ENCODE data around the gene ARVCF.
"Not testable (repeated sequence)": the region's sequence is repeated elsewhere in the genome, so short reads cannot be mapped to it uniquely, and the experiment has no call there.

ARVCF gene

DNA sequence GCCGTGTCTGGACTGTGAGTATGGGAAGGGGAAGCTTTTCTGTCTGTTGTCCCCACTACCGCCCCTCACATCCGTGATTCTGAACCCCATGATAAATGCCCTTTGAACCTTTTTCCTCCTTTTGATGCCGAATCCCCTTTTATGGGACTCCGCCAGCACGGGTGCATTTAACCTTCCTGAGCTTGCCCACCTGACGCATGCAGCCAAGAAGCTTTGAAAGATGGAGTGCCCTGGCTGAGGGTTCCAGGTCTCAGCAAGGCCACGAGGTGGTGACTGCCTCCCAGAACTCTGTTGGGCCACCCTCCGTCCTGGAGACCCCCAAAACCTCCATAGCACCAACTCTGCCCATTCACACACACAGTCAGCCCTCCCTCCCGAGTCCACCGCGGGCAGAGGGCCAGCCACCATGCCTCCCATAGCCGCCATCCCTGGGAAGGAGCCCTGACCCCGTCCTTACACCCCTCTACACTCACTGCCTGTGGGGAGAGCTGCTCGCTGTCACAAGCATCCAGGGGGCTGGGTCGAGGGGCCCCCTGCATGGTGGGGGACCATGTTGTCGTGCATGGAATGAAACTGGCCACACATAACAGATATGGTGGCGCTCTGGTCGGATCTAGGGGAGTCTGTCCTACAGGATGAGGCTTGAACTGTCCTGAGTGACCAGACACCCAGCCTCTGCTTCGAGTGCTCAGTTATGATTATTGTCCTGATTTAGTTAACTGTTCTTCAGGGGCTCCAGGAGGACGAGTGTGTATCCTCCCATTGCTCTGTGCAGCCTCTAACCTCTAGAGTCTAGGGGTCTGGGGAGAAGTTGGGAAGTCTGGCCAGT lies 75.9 kb downstream of the ARVCF start:
- Mint-ChIP-seq H3K9me3 (peaks cover 23% of the 10 kb centered on the region), H3K4me3 (peak overlapping the region; percentile 91 to 98 (median 92)), H3K4me1 (peaks cover 44% of the 10 kb centered on the region), H3K27me3 (ENCODE audit: low read depth) (peaks cover 3% of the 10 kb centered on the region), H3K36me3 (ENCODE audit: low read depth) (peaks cover 35% of the 10 kb centered on the region), H3K27ac (peak overlapping the region; percentile 95 to 100 (median 99))
- TF ChIP-seq, protein P1, sequence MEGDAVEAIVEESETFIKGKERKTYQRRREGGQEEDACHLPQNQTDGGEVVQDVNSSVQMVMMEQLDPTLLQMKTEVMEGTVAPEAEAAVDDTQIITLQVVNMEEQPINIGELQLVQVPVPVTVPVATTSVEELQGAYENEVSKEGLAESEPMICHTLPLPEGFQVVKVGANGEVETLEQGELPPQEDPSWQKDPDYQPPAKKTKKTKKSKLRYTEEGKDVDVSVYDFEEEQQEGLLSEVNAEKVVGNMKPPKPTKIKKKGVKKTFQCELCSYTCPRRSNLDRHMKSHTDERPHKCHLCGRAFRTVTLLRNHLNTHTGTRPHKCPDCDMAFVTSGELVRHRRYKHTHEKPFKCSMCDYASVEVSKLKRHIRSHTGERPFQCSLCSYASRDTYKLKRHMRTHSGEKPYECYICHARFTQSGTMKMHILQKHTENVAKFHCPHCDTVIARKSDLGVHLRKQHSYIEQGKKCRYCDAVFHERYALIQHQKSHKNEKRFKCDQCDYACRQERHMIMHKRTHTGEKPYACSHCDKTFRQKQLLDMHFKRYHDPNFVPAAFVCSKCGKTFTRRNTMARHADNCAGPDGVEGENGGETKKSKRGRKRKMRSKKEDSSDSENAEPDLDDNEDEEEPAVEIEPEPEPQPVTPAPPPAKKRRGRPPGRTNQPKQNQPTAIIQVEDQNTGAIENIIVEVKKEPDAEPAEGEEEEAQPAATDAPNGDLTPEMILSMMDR (IDR thresholded peaks at IDR 0.05; ENCODE audit: unreplicated experiment in 3 of 3) = no peak

DNA sequence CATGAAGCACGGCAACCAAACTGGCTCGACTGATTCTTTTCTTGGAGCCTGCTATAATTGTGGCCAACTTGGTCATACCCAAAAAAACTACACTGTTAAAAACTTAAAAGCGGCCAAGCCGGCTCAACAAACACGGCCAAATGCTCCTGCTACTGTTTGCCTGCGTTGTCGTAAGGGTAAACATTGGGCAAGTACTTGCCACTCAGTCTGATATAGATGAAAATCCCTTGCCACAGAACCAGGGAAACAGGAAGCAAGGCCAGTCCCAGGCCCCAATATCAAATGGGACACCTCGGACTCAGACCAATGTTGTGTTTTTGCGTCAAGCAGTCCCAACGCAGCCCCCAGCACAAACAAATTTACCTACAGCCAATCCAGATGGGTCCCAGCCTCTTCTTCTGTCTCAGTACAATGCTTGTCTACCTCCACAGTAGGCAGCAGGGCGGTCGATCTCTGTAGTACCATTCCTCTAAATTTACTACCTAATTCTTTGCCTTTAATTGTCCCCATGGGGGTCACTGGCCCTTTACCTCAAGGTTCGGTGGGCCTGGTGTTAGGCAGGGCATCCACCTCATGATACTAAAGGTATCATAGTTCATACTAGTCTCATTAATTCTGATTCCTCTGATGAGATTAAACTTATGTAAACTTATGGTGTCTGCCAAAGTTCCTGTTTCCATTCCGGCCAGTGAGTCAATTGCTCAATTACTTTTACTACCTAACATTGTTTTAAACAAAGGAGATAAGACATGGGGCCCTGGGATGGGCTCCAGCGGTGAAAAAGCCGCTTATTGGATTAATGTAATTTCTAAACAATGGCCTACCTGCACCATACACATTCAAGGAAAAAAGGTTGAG lies 78.8 kb downstream of the ARVCF start:
- TF ChIP-seq, protein P1 (IDR thresholded peaks at IDR 0.05; ENCODE audit: unreplicated experiment in 3 of 3) = no peak
- Mint-ChIP-seq H3K36me3 (ENCODE audit: low read depth) (peaks cover 37% of the 10 kb centered on the region), H3K4me3 (peak overlapping the region in 1 of 3 experiments; percentile 46), H3K4me1 (peaks cover 27% of the 10 kb centered on the region), H3K9me3 (peaks cover 27% of the 10 kb centered on the region), H3K27ac (no peak overlapping the region), H3K27me3 (ENCODE audit: low read depth) (peaks cover 3% of the 10 kb centered on the region)

DNA sequence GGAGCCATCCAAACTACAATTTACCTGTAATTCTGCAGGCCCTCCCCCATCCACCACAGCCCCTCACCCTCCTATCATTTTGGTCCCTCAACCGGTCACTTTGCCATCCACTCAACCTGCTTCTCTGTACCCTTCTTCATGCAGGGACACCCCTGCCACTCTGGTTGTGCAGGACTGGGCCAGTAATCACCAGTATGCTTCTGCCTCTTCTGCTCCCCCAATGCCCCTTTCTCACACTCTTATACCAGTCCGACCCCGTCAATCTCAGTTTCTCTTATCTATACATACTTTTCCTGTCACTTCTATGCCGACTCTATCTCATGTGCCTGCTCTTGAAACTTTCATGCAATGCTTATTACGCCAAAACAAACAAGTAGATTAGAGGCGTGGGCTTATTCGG lies 80.1 kb downstream of the ARVCF start:
- no peak overlapping the region for H3K27ac Mint-ChIP-seq
- H3K27me3 Mint-ChIP-seq (ENCODE audit: low read depth) = peaks cover 3% of the 10 kb centered on the region
- H3K4me3 Mint-ChIP-seq = no peak overlapping the region
- TF ChIP-seq, protein P1 (IDR thresholded peaks at IDR 0.05; ENCODE audit: unreplicated experiment in 3 of 3) = no peak
- H3K36me3 Mint-ChIP-seq (ENCODE audit: low read depth) = peaks cover 37% of the 10 kb centered on the region
- H3K4me1 Mint-ChIP-seq = peaks cover 17% of the 10 kb centered on the region
- H3K9me3 Mint-ChIP-seq = peaks cover 27% of the 10 kb centered on the region

DNA sequence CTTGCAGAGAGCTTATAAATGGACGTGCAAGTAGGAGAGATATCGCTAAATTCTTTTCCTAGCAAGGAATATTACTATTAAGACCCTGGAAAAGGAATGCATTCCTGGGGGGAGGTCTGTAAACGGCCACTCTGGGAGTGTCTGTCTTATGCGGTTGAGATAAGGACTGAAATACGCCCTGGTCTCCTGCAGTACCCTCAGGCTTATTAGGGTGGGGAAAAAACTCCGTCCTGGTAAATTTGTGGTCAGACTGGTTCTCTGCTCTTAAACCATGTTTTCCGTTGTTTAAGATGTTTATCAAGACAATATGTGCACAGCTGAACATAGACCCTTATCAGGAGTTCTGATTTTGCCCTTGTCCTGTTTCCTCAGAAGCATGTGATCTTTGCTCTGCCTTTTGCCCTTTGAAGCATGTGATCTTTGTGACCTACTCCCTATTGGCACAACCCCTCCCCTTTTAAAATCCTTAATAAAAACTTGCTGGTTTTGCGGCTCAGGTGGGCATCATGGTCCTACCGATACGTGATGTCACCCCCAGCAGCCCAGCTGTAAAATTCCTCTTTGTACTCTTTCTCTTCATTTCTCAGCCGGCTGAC lies 81.4 kb downstream of the ARVCF start:
- H3K4me1 Mint-ChIP-seq = not testable (repeated sequence)

DNA sequence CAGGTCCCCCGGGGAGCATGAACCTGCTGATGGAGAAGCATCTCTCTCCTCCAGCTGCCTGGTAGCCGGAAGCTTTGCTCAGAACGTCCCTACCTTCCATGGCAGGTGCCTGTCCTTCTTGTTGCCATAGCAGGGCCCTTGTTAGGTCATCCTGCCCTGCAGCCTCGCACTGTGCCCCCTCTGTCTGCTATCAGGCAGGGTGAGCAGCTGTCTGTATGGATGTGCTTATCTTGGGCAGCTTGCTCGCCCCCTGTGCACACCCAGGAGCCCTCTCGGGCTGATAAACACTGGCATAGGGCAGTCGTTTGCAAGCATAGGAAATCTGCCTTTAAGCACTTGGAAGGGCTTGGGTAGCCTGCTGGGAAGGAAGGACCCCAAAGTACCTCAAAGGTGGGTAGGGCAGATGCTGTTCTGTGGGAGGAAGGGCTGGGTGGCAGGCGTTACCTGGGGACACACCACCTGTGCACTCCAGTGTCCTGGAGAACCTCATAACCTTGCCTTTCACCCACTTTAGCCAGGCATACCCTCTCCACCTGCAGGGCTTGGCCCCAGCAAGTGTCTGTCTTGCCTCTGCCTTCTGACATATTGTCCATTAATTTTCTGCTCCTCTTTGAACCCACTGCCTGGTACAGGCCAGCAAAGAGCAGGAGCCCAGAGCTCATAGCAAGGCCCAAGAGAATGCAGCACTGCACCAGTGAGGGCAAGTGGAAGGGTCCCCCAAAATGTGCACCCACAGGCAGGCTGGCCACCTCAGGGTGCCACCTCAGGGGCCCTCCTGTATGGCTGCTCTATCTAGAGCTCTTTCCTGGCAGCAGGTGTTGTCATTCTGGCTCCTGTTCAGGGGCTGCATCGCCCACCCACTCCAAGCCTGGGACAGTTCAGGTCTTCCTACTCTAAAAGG lies 83.0 kb downstream of the ARVCF start:
- H3K9me3 Mint-ChIP-seq = peaks cover 27% of the 10 kb centered on the region
- peaks cover 29% of the 10 kb centered on the region for H3K36me3 Mint-ChIP-seq (ENCODE audit: low read depth)
- no peaks in the 10 kb centered on the region for H3K4me1 Mint-ChIP-seq
- no peak overlapping the region for H3K4me3 Mint-ChIP-seq
- no peak overlapping the region for H3K27ac Mint-ChIP-seq
- TF ChIP-seq, protein P1 (IDR thresholded peaks at IDR 0.05; ENCODE audit: unreplicated experiment in 3 of 3) = no peak
- H3K27me3 Mint-ChIP-seq (ENCODE audit: low read depth) = peaks cover 3% of the 10 kb centered on the region

More for the DNA sequence above, 81.4 kb downstream of the ARVCF start:
- not testable (repeated sequence) for H3K27ac Mint-ChIP-seq; H3K27me3 Mint-ChIP-seq (ENCODE audit: low read depth); H3K4me3 Mint-ChIP-seq
- Mint-ChIP-seq H3K36me3 (ENCODE audit: low read depth) (peaks cover 37% of the 10 kb centered on the region), H3K9me3 (peaks cover 27% of the 10 kb centered on the region)

Measured in nephron (organoid).